B cell (primary cell): ENCODE data around the gene AGXT.

Experiments used
- EZH2 ChIP-seq: IDR thresholded peaks from 2 replicates; pipeline ENCODE4 v1.6.1; 2012; ENCODE audit warnings: borderline replicate concordance, low read depth, mild to moderate bottlenecking, moderate library complexity, low read length; ENCODE audit not compliant: insufficient read depth, poor library complexity, severe bottlenecking
- TF ChIP-seq, protein P1 (sequence below): fragments of 200-600 bp; IDR thresholded peaks from one replicate; pipeline ENCODE4 v1.8.0; 2022; ENCODE audit warnings: antibody characterized with exemption, mild to moderate bottlenecking

DNA sequence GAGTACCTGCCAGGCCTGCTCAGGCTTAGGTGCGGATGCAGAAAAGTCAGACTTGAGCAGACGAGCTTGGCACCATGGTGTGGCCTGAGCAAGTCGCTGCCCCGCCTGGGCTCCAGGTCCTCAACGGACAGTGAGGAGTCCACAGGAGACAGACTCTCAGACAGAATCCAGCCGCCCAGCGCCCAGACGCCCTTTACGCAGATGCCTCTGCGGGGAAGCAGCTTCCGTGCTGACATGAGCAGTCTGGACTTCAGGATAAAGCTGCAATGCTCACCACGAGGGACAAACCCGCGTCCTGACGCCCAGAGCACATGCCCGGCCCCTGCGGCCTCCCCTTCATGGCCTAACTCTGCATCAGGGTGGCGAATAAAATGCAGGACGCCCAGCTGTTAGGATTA is 30.8 kb downstream of the AGXT start:
- TF ChIP-seq, protein P1, sequence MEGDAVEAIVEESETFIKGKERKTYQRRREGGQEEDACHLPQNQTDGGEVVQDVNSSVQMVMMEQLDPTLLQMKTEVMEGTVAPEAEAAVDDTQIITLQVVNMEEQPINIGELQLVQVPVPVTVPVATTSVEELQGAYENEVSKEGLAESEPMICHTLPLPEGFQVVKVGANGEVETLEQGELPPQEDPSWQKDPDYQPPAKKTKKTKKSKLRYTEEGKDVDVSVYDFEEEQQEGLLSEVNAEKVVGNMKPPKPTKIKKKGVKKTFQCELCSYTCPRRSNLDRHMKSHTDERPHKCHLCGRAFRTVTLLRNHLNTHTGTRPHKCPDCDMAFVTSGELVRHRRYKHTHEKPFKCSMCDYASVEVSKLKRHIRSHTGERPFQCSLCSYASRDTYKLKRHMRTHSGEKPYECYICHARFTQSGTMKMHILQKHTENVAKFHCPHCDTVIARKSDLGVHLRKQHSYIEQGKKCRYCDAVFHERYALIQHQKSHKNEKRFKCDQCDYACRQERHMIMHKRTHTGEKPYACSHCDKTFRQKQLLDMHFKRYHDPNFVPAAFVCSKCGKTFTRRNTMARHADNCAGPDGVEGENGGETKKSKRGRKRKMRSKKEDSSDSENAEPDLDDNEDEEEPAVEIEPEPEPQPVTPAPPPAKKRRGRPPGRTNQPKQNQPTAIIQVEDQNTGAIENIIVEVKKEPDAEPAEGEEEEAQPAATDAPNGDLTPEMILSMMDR, result no peak
- TF ChIP-seq EZH2, result no peak
